Spleen (tissue), 11 donors: ENCODE data around the gene IQCC. TPM values are rescaled to one million over a fixed set of nuclear protein-coding genes. Genes with fewer than 3 reads are reported as not detected.

Source experiments
- DNase-seq: peaks from one replicate; pipeline ENCODE4 v3.0.0-alpha.2; 2020
- H3K27ac ChIP-seq, 8 donors: fragments of 200-600 bp; sonication (generic) in 7 of 8; 1 replicate in 4 of 8; 2 replicates in 4 of 8; pipeline versions ENCODE4 v1.5.0 to v1.8.0; 2016 to 2021; ENCODE audit warnings: inconsistent platforms in 4 of 8, mild to moderate bottlenecking in 4 of 8, moderate library complexity in 1 of 8
- H3K27me3 ChIP-seq, 7 donors: fragments of 200-600 bp; sonication (generic) in 6 of 7; replicated peaks in 1 of 7; 1 replicate in 4 of 7; 2 replicates in 3 of 7; pipeline versions ENCODE4 v1.5.0 to v1.8.0; 2016 to 2021; ENCODE audit warnings: inconsistent platforms in 3 of 7, mild to moderate bottlenecking in 1 of 7
- H3K36me3 ChIP-seq, 6 donors: fragments of 200-600 bp; sonication (generic) in 5 of 6; 1 replicate in 4 of 6; 2 replicates in 2 of 6; pipeline versions ENCODE4 v1.5.0 to v1.8.0; 2016 to 2021; ENCODE audit warnings: inconsistent platforms in 2 of 6
- H3K4me1 ChIP-seq, 6 donors: fragments of 200-600 bp; sonication (generic) in 5 of 6; 1 replicate in 3 of 6; 2 replicates in 3 of 6; pipeline versions ENCODE4 v1.5.0 to v1.8.0; 2016 to 2021; ENCODE audit warnings: inconsistent platforms in 3 of 6
- H3K4me3 ChIP-seq, 8 donors: fragments of 200-600 bp; sonication (generic) in 7 of 8; 1 replicate in 4 of 8; 2 replicates in 4 of 8; pipeline versions ENCODE4 v1.5.0 to v1.8.0; 2016 to 2021; ENCODE audit warnings: inconsistent platforms in 4 of 8, mild to moderate bottlenecking in 4 of 8, moderate library complexity in 2 of 8
- H3K9me3 ChIP-seq, 8 donors: fragments of 200-600 bp; sonication (generic) in 7 of 8; 1 replicate in 4 of 8; 2 replicates in 4 of 8; pipeline versions ENCODE4 v1.5.0 to v1.8.0; 2016 to 2021; ENCODE audit warnings: inconsistent platforms in 4 of 8
- CTCF ChIP-seq, 11 experiments: fragments of 200-600 bp in 7 of 11; fragments of 450-650 bp in 4 of 11; sonication (generic) in 4 of 11; IDR thresholded peaks in 8 of 11; conservative IDR thresholded peaks in 3 of 11; 1 replicate in 7 of 11; 2 replicates in 4 of 11; pipeline versions ENCODE4 v1.4.0 to v1.8.0; 2016 to 2021; ENCODE audit warnings: antibody characterized with exemption in 11 of 11, inconsistent platforms in 4 of 11, mild to moderate bottlenecking in 1 of 11
- POLR2A ChIP-seq, 3 donors: fragments of 450-650 bp; IDR thresholded peaks; one replicate each; pipeline ENCODE4 v1.5.1; 2017; ENCODE audit warnings: antibody characterized with exemption in 3 of 3, mild to moderate bottlenecking in 1 of 3
- POLR2AphosphoS5 ChIP-seq, 3 donors: sonication (generic); formaldehyde crosslinking; IDR thresholded peaks; one replicate each; pipeline ENCODE4 v1.5.1; 2017; ENCODE audit warnings: antibody characterized with exemption in 3 of 3
- WGBS, 5 donors: extraction: QIAGEN DNeasy Blood & Tissue Kit in 3 of 5; methylation state at CpG; one replicate each; pipeline versions ENCODE4 v1.1.5 to v1.1.7; 2013 to 2018; 5-methylcytosine and 5-hydroxymethylcytosine counted together
- intact Hi-C: fragments of 100-400 bp; cut with DNase I; formaldehyde crosslinking; loops from one replicate; pipeline ENCODE4 v1.15.0; 2023; ENCODE audit warnings: low total_unique reads
- polyA plus RNA-seq, 3 donors: library from polyadenylated mRNA; stranded (reverse); fragments of 200-250 nt; gene quantifications; one replicate each; pipeline ENCODE4 v1.2.1, GENCODE V29; 2013
- total RNA-seq, 7 donors: library from RNA; depleted of rRNA in 3 of 7; stranded (reverse); fragments of >200 nt in 3 of 7; fragmentation: NEBNext Ultra II Directional in 4 of 7; extraction: Animal tissue kit (Norgen Biotek cat#: 25700) in 4 of 7; gene quantifications; one replicate each; pipeline versions ENCODE4 v1.1.0 to v1.2.1, GENCODE V29; 2016 to 2021
- donor health status: healthy with polysubstance abuse.
- donor health status: DM: no; HTN: no; CAD: no; lungs with moderate emphysema.
- donor health status: DM: no; HTN: no; CAD: no.
- donor health status: Bipolar disorder and iron deficiency.
- donor health status: healthy.
- donor health status: DM: no; HTN: no; CAD: no.
- donor health status: DM: yes; HTN: yes; CAD: no.

The IQCC gene
- total and polyA plus RNA-seq, 10 donors: 1.2 to 2.4 (median 1.7) TPM

- no peaks in the 10 kb centered on the region for H3K27me3 ChIP-seq
- TF ChIP-seq CTCF (IDR thresholded peaks at IDR 0.05 in 8 of 11, conservative IDR thresholded peaks at IDR 0.05 in 3 of 11): no peak
- TF ChIP-seq POLR2AphosphoS5 (IDR thresholded peaks at IDR 0.05): no peak
- TF ChIP-seq POLR2A (IDR thresholded peaks at IDR 0.05): no peak
- H3K27ac ChIP-seq: no peak overlapping the region
- H3K4me3 ChIP-seq: no peak overlapping the region
- no peak for DNase-seq
- intact Hi-C loops: no loop called here
- peaks cover 3 to 70% (median 49%) of the 10 kb centered on the region in 6 donors for H3K36me3 ChIP-seq
- H3K9me3 ChIP-seq: no peaks in the 10 kb centered on the region
- H3K4me1 ChIP-seq: peaks cover 0 to 5% (median 0%) of the 10 kb centered on the region in 6 donors
- WGBS, 5 donors: 92 to 97% (median 96%) methylated on average over 8 of the region's 8 CpGs
These were observed 27.3 kb downstream of the IQCC start for GRCh38 chr1:32232558-32233304.

- Histone ChIP-seq H3K27me3 (peaks cover 0 to 3% (median 0%) of the 10 kb centered on the region in 7 donors), H3K9me3 (no peaks in the 10 kb centered on the region), H3K27ac (peak overlapping the region in 3 of 8 donors; percentile 38 to 62 (median 55)), H3K36me3 (peaks cover 3 to 49% (median 30%) of the 10 kb centered on the region in 6 donors), H3K4me1 (peaks cover 0 to 8% (median 3%) of the 10 kb centered on the region in 6 donors), H3K4me3 (no peak overlapping the region)
- intact Hi-C loops: no loop called here
- 85 to 93% (median 87%) methylated on average over 7 of the region's 7 CpGs for WGBS, 5 donors
- no peak for DNase-seq
- TF ChIP-seq POLR2A (IDR thresholded peaks at IDR 0.05) (no peak), CTCF (IDR thresholded peaks at IDR 0.05 in 8 of 11, conservative IDR thresholded peaks at IDR 0.05 in 3 of 11) (no peak), POLR2AphosphoS5 (IDR thresholded peaks at IDR 0.05) (no peak)
These were observed 29.3 kb downstream of the IQCC start for GRCh38 chr1:32234792-32235191.

DNA sequence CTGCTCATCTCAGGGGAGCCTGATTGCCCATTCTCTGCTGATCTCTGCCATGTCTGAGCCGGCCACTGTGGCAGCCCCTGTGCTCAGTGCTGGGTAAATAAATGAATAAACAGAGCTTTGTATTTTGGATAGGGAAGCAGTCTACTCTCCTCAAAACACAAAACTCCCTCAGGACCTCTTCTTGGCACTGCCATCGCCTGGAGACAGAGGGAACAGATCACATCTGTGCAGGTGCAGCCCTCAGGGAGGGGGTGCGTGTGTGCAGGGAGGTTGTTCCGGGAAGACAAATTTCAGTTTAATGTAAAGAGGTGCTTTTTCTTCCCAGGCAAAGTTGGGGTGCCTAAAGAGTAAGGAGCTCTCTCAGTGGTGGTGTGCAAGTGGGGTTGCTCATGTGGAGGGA is 33.9 kb downstream of the IQCC start:
- intact Hi-C loops: no loop called here
- peak overlapping the region in 1 of 8 donors; percentile 83 for H3K27ac ChIP-seq
- peaks cover 7 to 43% (median 34%) of the 10 kb centered on the region in 6 donors for H3K4me1 ChIP-seq
- DNase-seq: no peak
- peaks cover 0 to 22% (median 0%) of the 10 kb centered on the region in 7 donors for H3K27me3 ChIP-seq
- no peak for TF ChIP-seq POLR2AphosphoS5 (IDR thresholded peaks at IDR 0.05)
- TF ChIP-seq CTCF (IDR thresholded peaks at IDR 0.05 in 8 of 11, conservative IDR thresholded peaks at IDR 0.05 in 3 of 11): no peak
- TF ChIP-seq POLR2A (IDR thresholded peaks at IDR 0.05): no peak
- no peaks in the 10 kb centered on the region for H3K9me3 ChIP-seq
- H3K4me3 ChIP-seq: no peak overlapping the region
- peaks cover 0 to 6% (median 2%) of the 10 kb centered on the region in 6 donors for H3K36me3 ChIP-seq
- WGBS, 5 donors: 81 to 93% (median 86%) methylated on average over 4 of the region's 4 CpGs

DNA sequence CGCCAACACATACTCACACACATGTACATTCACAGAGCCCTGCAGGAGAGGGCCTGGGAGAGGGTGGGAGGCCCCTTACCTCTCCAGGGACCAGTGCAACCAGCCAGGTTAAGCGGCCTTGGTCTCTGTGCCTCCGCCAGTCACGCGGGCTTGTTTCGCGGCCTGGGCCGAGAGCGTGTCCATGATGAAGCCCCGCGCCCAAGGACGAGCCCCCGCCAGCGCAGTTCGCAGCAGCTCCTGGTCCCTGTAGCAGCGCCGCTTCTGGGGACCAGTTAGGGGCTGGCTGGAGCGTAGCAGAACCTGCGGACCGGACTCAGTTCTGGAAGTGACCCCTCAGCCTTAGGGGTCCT is 34.3 kb downstream of the IQCC start:
- TF ChIP-seq POLR2AphosphoS5 (IDR thresholded peaks at IDR 0.05) (no peak), CTCF (IDR thresholded peaks at IDR 0.05 in 8 of 11, conservative IDR thresholded peaks at IDR 0.05 in 3 of 11) (no peak), POLR2A (IDR thresholded peaks at IDR 0.05) (no peak)
- H3K9me3 ChIP-seq: no peaks in the 10 kb centered on the region
- H3K27ac ChIP-seq: peak overlapping the region in 6 of 8 donors; percentile 67 to 83 (median 76)
- peaks cover 0 to 3% (median 0%) of the 10 kb centered on the region in 6 donors for H3K36me3 ChIP-seq
- H3K27me3 ChIP-seq: peaks cover 0 to 22% (median 0%) of the 10 kb centered on the region in 7 donors
- no peak for DNase-seq
- peak overlapping the region in 4 of 8 donors; percentile 58 to 86 (median 65) for H3K4me3 ChIP-seq
- intact Hi-C loops: no loop called here
- WGBS, 5 donors: 80 to 92% (median 86%) methylated on average over 1 to 20 of the region's 20 CpGs
- H3K4me1 ChIP-seq: peaks cover 7 to 43% (median 34%) of the 10 kb centered on the region in 6 donors
